HCT116 (cell line): ENCODE results near the gene PIAS4.

Source experiments
- EGR1 ChIP-seq: IDR thresholded peaks from 2 replicates; pipeline ENCODE4 v1.6.1; 2012; ENCODE audit warnings: low read depth
- MAX ChIP-seq: IDR thresholded peaks from 2 replicates; pipeline ENCODE4 v1.6.1; 2012
- POLR2A ChIP-seq: IDR thresholded peaks from 2 replicates; pipeline ENCODE4 v1.7.0; 2011; ENCODE audit warnings: borderline replicate concordance; ENCODE audit not compliant: insufficient read depth, insufficient read length; ENCODE audit errors: extremely low read depth

GRCh38 chr19:4064149-4064495 lies 56.6 kb downstream of the PIAS4 start:
- TF ChIP-seq EGR1, result no peak
- TF ChIP-seq POLR2A, result no peak
- no peak for TF ChIP-seq MAX
